ENCODE data around the gene LSM14A. TPM values are rescaled to one million over a fixed set of nuclear protein-coding genes. Genes with fewer than 3 reads are reported as not detected.

Gene LSM14A
- total and polyA plus RNA-seq, 9 of the 15 experiments (the other 6 are each of a cell fraction or from before 2014, with no cell fraction given): 19.5 to 150 (median 95.1) TPM

GRCh38 chr19:34134190-34135053 is 37.9 kb upstream of the LSM14A start (continued):
- TF ChIP-seq HDGF (IDR thresholded peaks at IDR 0.05) (no peak), ZBTB1 (CRISPR knock-in tag; IDR thresholded peaks at IDR 0.05; ENCODE audit: borderline replicate concordance, low read depth) (no peak), ZZZ3 (IDR thresholded peaks at IDR 0.05) (no peak), CC2D1A (IDR thresholded peaks at IDR 0.05) (no peak), SREBF2 (CRISPR knock-in tag; IDR thresholded peaks at IDR 0.05) (no peak), ARNT (IDR thresholded peaks at IDR 0.05) (no peak), SMAD2 (IDR thresholded peaks at IDR 0.05; ENCODE audit: low read depth, low read length) (no peak), HNRNPUL1 (IDR thresholded peaks at IDR 0.05; ENCODE audit: low read length) (no peak), ZNF695 (CRISPR knock-in tag; IDR thresholded peaks at IDR 0.05) (no peak), STAT5B (CRISPR knock-in tag; IDR thresholded peaks at IDR 0.05) (no peak), RB1 (IDR thresholded peaks at IDR 0.05; ENCODE audit: low read depth) (peak; percentile 37; the same call in 1 of the 2 replicates), PURB (CRISPR knock-in tag; IDR thresholded peaks at IDR 0.05; ENCODE audit: low read depth) (no peak), KDM4B (IDR thresholded peaks at IDR 0.05; ENCODE audit: borderline replicate concordance in 2 of 2, low read depth in 1 of 2) (no peak), TCF7L2 (IDR thresholded peaks at IDR 0.05; ENCODE audit: low read depth, low read length) (no peak), HMGXB4 (CRISPR knock-in tag; IDR thresholded peaks at IDR 0.05) (0 out of 2 replicates have a peak, but pooled peaks have one; percentile 48), TAF9B (IDR thresholded peaks at IDR 0.05; ENCODE audit: partially characterized antibody) (no peak), RBM25 (IDR thresholded peaks at IDR 0.05; ENCODE audit: low read depth, low read length, severe bottlenecking) (no peak)
- TF ChIP-seq, protein P1, sequence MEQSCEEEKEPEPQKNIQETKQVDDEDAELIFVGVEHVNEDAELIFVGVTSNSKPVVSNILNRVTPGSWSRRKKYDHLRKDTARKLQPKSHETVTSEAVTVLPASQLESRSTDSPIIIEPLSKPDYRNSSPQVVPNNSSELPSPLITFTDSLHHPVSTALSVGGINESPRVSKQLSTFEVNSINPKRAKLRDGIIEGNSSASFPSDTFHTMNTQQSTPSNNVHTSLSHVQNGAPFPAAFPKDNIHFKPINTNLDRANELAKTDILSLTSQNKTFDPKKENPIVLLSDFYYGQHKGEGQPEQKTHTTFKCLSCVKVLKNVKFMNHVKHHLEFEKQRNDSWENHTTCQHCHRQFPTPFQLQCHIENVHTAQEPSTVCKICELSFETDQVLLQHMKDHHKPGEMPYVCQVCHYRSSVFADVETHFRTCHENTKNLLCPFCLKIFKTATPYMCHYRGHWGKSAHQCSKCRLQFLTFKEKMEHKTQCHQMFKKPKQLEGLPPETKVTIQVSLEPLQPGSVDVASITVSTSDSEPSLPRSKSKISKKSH (CRISPR knock-in tag; IDR thresholded peaks at IDR 0.05): no peak
- TF ChIP-seq, protein P2, sequence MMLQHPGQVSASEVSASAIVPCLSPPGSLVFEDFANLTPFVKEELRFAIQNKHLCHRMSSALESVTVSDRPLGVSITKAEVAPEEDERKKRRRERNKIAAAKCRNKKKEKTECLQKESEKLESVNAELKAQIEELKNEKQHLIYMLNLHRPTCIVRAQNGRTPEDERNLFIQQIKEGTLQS (IDR thresholded peaks at IDR 0.05): no peak
- TF ChIP-seq, protein P2 (CRISPR knock-in tag; conservative IDR thresholded peaks at IDR 0.05): no peak

All from K562 (cell line).